Gastroesophageal sphincter (tissue), 3 donors: ENCODE data around the gene PDLIM5.

Source experiments
- CTCF ChIP-seq, 4 experiments: fragments of 200-600 bp in 2 of 4; fragments of 450-650 bp in 2 of 4; sonication (generic) in 1 of 4; IDR thresholded peaks; one replicate each; pipeline ENCODE4 v1.5.1; 2017 to 2019; ENCODE audit warnings: antibody characterized with exemption in 4 of 4, mild to moderate bottlenecking in 2 of 4, moderate library complexity in 2 of 4
- EP300 ChIP-seq: sonication (generic); formaldehyde crosslinking; IDR thresholded peaks from one replicate; pipeline ENCODE4 v1.6.1; 2017; ENCODE audit warnings: antibody characterized with exemption, mild to moderate bottlenecking
- POLR2A ChIP-seq, 2 donors: fragments of 450-650 bp; IDR thresholded peaks; one replicate each; pipeline ENCODE4 v1.6.1; 2017; ENCODE audit warnings: antibody characterized with exemption in 2 of 2, mild to moderate bottlenecking in 2 of 2, moderate library complexity in 1 of 2
- POLR2AphosphoS5 ChIP-seq: sonication (generic); formaldehyde crosslinking; IDR thresholded peaks from one replicate; pipeline ENCODE4 v1.6.1; 2017; ENCODE audit warnings: antibody characterized with exemption

- no peak for TF ChIP-seq CTCF (IDR thresholded peaks at IDR 0.05)
- TF ChIP-seq POLR2AphosphoS5 = no peak
- no peak for TF ChIP-seq POLR2A (IDR thresholded peaks at IDR 0.05)
- TF ChIP-seq EP300 = no peak
Measured at GRCh38 chr4:94454405-94454804, 2.7 kb downstream of the PDLIM5 start.
